Hematopoietic multipotent progenitor cell treated with erythropoietin and hydrocortisone succinate and interleukin-3 and kit ligand, for 4 days (in vitro differentiated cells): ENCODE data around the gene PTK6.

Experiments
- DNase-seq: peaks from one replicate; pipeline ENCODE4 v3.0.0-alpha.2; 2015

Gene PTK6

GRCh38 chr20:63542696-63543095 is 5.5 kb upstream of the PTK6 start:
- no peak for DNase-seq

- no peak for DNase-seq
Observed at GRCh38 chr20:63542031-63542559, 4.9 kb upstream of the PTK6 start.

GRCh38 chr20:63541371-63541770 is 4.2 kb upstream of the PTK6 start:
- DNase-seq, result no peak

DNA sequence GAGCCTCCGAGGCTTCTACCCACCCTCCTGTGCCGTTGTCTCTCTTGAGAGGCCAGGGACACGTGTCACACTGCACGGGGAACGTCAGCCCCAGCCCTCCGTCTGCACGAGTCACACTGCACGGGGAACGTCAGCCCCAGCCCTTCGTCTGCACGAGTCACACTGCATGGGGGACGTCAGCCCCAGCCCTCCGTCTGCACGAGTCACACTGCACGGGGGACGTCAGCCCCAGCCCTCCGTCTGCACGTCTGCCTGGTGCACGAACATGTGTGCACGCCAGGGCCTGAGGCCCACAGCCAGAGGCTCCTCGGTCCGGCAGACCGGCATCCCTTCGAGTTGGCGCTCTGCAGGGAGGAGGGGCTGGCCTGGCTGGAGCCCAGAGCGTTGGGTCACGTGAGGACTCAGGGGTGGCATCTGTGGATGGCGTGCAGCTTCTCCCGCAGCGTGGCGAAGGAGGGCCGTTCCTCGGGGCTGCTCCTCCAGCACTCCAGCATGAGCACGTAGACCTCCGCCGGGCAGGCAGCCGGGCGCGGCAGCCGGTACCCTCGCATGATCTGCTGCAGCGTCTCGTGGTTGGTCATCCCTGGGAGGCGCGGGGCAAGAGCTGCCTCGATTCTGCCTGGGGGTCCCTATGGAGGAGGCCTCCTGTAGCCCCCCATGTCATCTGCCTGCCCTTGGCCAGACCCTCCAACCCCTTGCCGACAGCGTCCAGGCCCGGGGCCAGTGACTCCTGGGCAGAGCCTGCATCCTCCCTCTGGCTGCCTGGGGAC is 3.4 kb upstream of the PTK6 start:
- no peak for DNase-seq

- DNase-seq, result no peak
Observed at GRCh38 chr20:63539441-63540370, 2.5 kb upstream of the PTK6 start.

DNA sequence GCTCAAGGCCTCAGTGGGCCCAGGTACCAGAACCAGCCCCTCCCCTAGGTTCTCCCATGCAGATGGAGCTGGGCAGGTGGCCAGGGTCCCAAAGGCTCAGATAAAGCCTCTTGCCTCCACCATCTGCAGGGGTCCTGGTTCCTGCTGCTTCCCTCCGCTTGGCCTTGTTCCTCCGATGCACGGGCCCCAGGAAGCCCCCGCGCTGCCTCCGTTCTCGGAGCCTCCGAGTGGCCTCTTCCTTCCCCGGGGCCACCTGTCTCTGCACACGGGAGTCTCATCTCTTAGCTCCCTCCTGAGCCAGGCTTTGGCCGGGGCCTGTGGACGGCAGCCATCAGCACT is 1.9 kb upstream of the PTK6 start:
- no peak for DNase-seq

DNA sequence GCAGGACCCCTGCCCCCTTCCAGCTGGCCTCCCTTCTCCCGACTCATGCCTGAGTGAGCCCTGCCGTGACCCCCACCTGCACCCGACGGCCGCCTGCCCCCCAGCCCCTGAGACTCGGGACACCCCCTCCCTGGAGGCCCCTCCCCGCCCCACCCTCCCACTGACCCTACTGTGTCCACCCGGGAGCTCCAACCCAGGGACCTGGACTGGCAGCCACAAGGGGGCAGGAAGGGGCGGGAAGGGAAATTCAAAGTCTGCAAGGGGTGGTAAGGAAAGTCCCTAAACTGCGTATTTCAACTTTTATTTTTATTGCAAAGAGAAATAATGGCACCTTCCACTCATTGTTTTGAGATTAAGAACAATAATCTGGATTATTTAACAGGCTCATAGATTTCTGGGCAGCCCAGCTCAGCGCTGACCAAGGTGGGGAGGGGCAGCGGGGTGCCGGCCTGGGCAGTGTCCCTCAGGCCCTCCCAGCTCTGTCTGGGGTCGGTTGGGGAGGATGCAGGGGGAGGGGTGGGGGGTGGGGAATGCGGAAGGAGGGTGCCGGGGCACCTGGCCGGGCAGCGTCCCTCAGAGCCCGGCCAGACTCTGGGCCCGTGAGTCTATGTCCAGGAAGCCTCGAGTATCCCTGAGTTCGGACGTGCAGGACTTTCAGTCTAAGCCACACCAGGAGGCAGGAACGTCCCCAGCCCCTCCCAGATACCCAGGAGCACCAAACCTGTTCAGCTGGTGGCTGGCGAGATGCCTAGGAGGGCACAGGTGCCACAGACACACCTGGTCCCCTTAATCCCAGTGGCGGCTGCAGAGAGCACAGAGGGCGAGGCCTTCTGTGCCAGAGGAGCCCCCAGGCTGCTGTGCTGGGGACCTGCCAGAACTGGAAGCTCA is 1.3 kb upstream of the PTK6 start:
- peak; percentile 41 for DNase-seq

DNA sequence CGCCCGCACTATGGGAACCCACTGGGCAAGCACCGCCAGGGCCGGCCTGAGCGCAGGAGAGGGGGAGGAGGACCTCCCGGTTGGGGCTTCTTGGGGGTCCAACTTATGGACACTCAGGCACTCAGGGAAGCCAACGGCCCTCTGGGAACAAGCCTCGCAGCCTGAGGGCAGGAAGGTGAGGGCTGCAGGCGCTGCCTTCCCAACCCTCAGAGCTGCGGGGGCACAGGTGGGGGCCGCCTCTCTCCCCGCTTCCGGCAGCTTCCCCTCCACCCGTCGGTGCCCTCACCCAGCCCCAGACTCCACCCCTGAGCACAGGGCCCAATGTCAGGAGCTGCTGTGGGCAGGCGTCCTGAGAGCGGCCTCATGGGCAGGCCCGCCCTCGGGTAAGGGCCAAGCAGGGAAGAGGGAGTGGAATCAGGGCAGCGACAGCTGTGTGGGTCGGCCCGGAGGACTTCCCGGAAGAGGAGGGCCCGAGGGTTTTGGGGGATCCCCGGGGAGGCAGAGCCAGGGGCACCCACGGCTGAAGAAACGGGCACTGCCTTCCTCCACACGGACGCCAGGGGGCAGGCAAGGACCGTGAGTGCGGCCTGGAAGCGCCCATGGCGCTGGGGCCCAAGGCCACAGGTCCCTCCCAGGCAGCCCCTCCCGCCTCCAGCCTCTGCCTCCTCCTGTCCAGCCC is 488 bp upstream of the PTK6 start:
- DNase-seq, result peak; percentile 97

- no peak for DNase-seq
Observed at GRCh38 chr20:63536241-63536977, 767 bp downstream of the PTK6 start.

- no peak for DNase-seq
Observed at GRCh38 chr20:63534831-63535651, 2.1 kb downstream of the PTK6 start.

DNA sequence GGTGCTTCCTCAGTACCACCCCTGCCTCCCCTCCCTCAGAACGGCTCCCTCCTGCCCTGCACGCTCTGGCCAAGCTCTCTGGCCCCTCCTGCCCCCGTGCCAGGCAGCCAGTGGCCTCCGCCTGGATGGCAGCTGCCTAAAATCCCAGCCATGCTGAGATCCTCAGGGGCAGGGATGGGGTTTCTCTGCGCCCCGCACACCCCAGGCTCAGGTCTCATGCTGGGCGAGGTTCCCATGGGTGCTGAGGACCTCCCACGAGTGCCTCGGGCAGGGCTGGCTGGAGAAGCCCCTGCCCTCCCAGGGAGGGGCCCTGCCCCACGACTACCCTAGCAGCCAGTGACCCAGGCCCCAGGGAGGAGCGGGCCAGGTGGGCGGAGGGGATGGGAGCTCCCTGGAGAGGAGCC is 2.7 kb downstream of the PTK6 start:
- no peak for DNase-seq

- no peak for DNase-seq
Observed at GRCh38 chr20:63533871-63534393, 3.2 kb downstream of the PTK6 start.

- DNase-seq, result no peak
Observed at GRCh38 chr20:63533388-63533787, 3.8 kb downstream of the PTK6 start.

GRCh38 chr20:63532449-63532971 is 4.7 kb downstream of the PTK6 start:
- no peak for DNase-seq

DNA sequence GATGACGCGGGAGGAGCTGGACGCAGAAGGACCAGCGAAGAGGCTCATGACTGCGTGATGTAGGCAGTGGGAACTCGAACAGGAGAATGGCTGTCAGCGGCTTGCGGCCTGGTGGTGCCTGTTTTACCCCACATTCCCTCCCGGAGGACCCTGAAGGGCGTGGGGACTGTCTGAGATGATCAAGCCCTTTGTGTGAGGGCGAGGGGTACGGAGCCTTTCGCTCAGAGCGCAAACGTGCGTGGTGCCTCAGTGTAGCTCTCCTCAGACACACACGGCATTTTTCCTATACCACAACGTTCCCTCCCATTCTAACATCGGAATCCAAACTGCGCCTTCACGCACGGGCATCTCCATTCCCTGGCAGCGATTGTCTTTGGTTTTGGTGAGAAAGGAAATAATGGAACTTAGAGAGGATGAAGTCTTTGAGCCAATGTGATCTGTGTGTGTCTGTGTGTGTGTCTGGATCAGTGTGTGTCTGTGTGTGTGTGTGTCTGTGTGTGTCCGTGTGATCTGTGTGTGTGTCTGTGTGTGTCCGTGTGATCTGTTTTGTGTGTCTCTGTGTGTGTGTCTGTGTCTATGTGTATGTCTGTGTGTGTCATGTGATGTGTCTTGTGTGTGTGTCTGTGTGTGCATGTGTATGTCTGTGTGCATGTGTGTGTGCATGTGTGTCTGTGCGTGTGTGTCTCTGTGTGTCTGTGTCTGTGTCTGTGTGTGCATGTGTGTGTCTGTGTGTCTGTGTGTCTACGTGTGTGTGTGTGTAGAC is 5.3 kb downstream of the PTK6 start:
- DNase-seq, result no peak

DNA sequence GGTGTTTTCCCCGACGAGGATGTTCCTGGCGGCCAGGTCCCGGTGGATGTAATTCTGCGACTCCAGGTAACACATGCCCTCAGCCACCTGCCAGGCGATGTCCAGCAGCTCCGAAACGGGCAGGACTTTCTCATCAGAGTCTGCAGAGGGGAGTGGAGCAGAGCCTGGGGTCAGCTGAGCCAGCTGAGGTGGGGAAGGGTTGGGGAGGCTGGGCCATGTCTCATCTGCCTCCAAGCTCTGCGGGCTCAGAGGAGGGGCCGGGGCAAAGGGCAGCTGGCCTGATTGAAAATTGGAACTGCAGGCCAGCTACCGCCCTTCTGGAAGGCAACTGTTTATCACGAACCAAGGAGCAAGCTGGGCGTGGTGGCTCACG is 6.4 kb downstream of the PTK6 start:
- DNase-seq, result no peak

DNA sequence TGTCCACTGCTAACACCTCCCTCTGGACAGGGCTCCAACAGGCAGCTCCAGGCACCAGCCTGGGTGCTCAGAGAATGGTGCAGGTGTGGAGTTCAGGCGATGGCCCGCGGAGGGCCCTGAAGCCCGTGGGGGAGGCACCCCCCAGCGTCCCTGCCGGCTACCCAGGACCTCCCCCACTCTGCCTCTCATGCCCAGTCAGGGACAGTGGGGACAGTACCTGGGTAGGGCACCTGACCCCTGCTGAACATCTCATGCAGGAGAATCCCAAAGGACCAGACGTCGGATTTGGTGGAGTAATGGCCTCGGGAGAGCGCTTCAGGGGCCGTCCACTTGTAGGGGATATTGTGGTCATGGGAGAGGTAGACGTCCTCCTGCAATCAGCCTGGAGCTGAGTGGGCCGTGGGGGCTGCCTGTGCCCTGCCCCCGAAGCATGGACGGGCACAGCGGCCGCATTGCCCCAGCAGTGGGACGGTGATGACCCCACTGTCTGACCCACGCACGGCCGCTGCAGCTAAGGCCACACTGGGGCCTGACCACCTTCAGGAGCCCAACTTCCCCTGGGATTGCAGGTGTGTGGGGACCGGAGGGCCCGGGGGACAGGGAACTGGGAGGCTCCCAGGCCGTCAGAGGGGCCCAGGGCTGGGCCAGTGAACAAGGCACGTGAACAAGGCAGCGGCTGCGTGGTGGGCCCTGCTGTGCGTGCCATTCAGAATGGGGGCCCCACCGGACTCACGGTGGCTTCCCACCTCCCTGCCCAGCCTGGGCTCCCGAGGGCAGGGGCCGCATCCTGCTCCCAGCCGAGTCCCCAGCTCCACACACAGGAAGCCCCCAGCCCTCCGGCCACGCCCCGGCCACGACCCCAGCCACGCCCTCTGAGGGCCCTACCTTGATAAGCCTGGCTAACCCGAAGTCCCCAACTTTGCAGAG is 7.1 kb downstream of the PTK6 start:
- no peak for DNase-seq

GRCh38 chr20:63529180-63529860 is 7.9 kb downstream of the PTK6 start:
- no peak for DNase-seq
